ENCODE data around the gene ADAM8. TPM values are rescaled to one million over a fixed set of nuclear protein-coding genes. Genes with fewer than 3 reads are reported as not detected.

Gene ADAM8
- total RNA-seq, 2 donors from 2014 or later = 3.4 to 4.6 TPM

DNA sequence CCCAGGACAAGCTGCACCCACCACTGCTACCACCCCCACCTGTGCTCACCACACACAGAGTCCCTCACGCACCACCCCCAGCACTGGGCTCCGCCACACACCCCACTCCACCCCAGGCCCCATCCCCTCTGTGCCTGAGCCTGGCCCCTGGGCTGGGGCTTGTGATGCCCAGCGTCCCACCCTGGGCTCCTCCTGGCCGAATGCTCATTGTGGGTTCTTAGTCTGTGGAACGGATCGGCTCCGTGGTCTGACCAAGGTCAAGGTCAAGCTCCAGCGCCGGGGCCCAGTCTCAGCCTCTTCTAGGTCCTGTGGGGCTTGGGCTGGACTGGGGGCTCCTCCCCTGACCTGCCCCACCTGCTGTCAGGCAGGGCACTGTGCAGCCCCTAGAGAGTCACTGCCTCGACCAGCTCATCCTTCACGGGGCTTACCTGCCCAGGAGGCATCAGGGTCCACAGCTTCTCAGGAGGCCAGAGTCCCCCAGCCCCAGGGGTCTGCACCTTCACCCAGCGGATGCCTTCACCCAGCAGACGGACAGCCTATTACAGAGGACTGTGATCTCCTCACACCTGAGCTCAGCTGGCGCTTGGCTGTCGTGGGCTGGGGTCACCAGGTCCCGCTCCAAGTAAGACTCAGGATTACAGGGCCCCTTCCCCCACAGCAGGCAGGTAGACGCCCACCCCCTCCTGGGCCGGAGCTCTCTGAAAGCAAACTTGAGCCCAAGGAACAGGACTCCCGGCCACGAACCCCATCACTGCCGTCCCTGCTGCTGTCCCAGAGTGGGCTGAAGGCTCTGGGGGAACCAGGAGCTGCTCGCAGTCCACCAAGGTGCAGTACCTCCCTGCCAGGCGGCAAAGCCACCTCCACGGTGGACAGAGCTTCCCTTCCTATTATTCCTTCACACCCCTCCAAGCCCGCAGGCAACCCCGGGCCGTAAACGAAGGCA is 61.9 kb downstream of the ADAM8 start:
- DNase-seq = no peak
- peaks cover 0 to 3% of the 10 kb centered on the region in 2 donors for H3K27me3 ChIP-seq
- H3K4me3 ChIP-seq = no peak overlapping the region
- no peak for TF ChIP-seq POLR2A (IDR thresholded peaks at IDR 0.05)
- no peak for TF ChIP-seq CTCF (IDR thresholded peaks at IDR 0.05)
- H3K27ac ChIP-seq = no peak overlapping the region
- H3K4me1 ChIP-seq = no peaks in the 10 kb centered on the region
- no peaks in the 10 kb centered on the region for H3K9me3 ChIP-seq
- H3K36me3 ChIP-seq (replicated peaks in 1 of 2; ENCODE audit: insufficient read depth in 1 of 2, low read depth in 2 of 2) = no peaks in the 10 kb centered on the region
- intact Hi-C loops (cut with DNase I) = no loop called here
- 49 to 50% methylated on average over 20 to 28 of the region's 28 CpGs for WGBS, 2 donors
- peak; percentile 6 for ATAC-seq

GRCh38 chr10:133213641-133214467 is 62.8 kb downstream of the ADAM8 start:
- TF ChIP-seq POLR2A (IDR thresholded peaks at IDR 0.05) (no peak), CTCF (IDR thresholded peaks at IDR 0.05) (no peak)
- H3K27ac ChIP-seq = no peak overlapping the region
- intact Hi-C loops (cut with DNase I) = no loop called here
- DNase-seq = no peak
- H3K27me3 ChIP-seq = peaks cover 0 to 3% of the 10 kb centered on the region in 2 donors
- no peak overlapping the region for H3K4me3 ChIP-seq
- 27 to 57% methylated on average over 5 to 32 of the region's 32 CpGs for WGBS, 2 donors
- no peaks in the 10 kb centered on the region for H3K4me1 ChIP-seq
- H3K9me3 ChIP-seq = no peaks in the 10 kb centered on the region
- no peak for ATAC-seq
- H3K36me3 ChIP-seq (replicated peaks in 1 of 2; ENCODE audit: insufficient read depth in 1 of 2, low read depth in 2 of 2) = no peaks in the 10 kb centered on the region

GRCh38 chr10:133212853-133213494 is 63.7 kb downstream of the ADAM8 start:
- no peak overlapping the region for H3K27ac ChIP-seq
- H3K4me3 ChIP-seq = no peak overlapping the region
- no peak for TF ChIP-seq CTCF (IDR thresholded peaks at IDR 0.05)
- intact Hi-C loops (cut with DNase I) = no loop called here
- WGBS, 2 donors = 52 to 96% methylated on average over 10 to 12 of the region's 20 CpGs
- no peak for DNase-seq
- no peak for ATAC-seq
- no peaks in the 10 kb centered on the region for H3K36me3 ChIP-seq (replicated peaks in 1 of 2; ENCODE audit: insufficient read depth in 1 of 2, low read depth in 2 of 2)
- no peaks in the 10 kb centered on the region for H3K9me3 ChIP-seq
- H3K4me1 ChIP-seq = no peaks in the 10 kb centered on the region
- H3K27me3 ChIP-seq = peaks cover 0 to 3% of the 10 kb centered on the region in 2 donors

MicroRNA genes within 50 kb of the gene (microRNA counts, 767-probe panel; counts per million panel counts)
- microRNA hsa-miR-202-3p = 0 to 736 counts per million in 2 donors

Small RNA genes lying within 50 kb of the gene (microRNA-seq; reads per million reads assigned to microRNA genes)
- 3.3 to 5.8 reads per million in 2 donors for gene MIR202 (ENCODE audit: borderline number of aligned reads in 2 of 2, borderline replicate concordance in 2 of 2)

Other genes starting within 250 kb of the ADAM8 start
- gene ADGRA1, start 188.9 kb downstream of the ADAM8 start, total RNA-seq = under 1 TPM in 1 of 2 donors, not detected in 1; under 0.01 TPM
- gene KNDC1, start 116.6 kb downstream of the ADAM8 start, total RNA-seq = 1 to 10 TPM in 1 of 2 donors, under 1 TPM in 1; 0.52 to 3.3 TPM
- gene UTF1, start 46.7 kb downstream of the ADAM8 start, total RNA-seq = not detected
- under 1 TPM in 1 of 2 donors, not detected in 1; 0.26 TPM for gene VENTX, start 39.0 kb downstream of the ADAM8 start, total RNA-seq
- 10 to 100 TPM; 32.2 to 36.6 TPM for gene TUBGCP2, start 32.0 kb upstream of the ADAM8 start, total RNA-seq
- 10 to 100 TPM; 15.0 to 22.7 TPM for gene ZNF511, start 32.0 kb upstream of the ADAM8 start, total RNA-seq
- 1 to 10 TPM in 1 of 2 donors, not detected in 1; 1.8 TPM for gene CALY, start 60.0 kb upstream of the ADAM8 start, total RNA-seq
- gene PRAP1, start 70.5 kb upstream of the ADAM8 start, total RNA-seq = 1 to 10 TPM in 1 of 2 donors, not detected in 1; 6.5 TPM
- gene FUOM, start 81.2 kb upstream of the ADAM8 start, total RNA-seq = 10 to 100 TPM; 12.5 to 16.1 TPM
- 10 to 100 TPM; 44.4 to 71.9 TPM for gene ECHS1, start 96.5 kb upstream of the ADAM8 start, total RNA-seq
- gene PAOX, start 102.4 kb upstream of the ADAM8 start, total RNA-seq = 1 to 10 TPM; 8.3 to 9.6 TPM
- 10 to 100 TPM; 22.8 to 83.7 TPM for gene MTG1, start 117.3 kb upstream of the ADAM8 start, total RNA-seq
- gene SPRN, start 147.8 kb upstream of the ADAM8 start, total RNA-seq = not detected
- gene SCART1, start 177.1 kb upstream of the ADAM8 start, total RNA-seq = 10 to 100 TPM in 1 of 2 donors, 1 to 10 TPM in 1; 3.9 to 11.2 TPM

All from body of pancreas (tissue), 4 donors.